Measurements from ENCODE around the gene DUSP5. TPM values are rescaled to one million over a fixed set of nuclear protein-coding genes. Genes with fewer than 3 reads are reported as not detected.

The DUSP5 gene
- total RNA-seq, 1 experiment from 2014 or later: 14.2 TPM

- peaks cover 29% of the 10 kb centered on the region for H3K4me1 ChIP-seq (replicated peaks; ENCODE audit: insufficient read depth)
- no peaks in the 10 kb centered on the region for H3K27me3 ChIP-seq (ENCODE audit: insufficient read depth, low read depth)
- no peak overlapping the region for H3K4me2 ChIP-seq
- peaks cover 88% of the 10 kb centered on the region for H3F3A ChIP-seq (ENCODE audit: insufficient read depth, low read depth)
- POLR2A ChIA-PET (ENCODE audit: unreplicated experiment): no interaction called here
- H3K9me3 ChIP-seq (ENCODE audit: insufficient read depth, low read depth): no peaks in the 10 kb centered on the region
- BruUV-seq (replicated peaks): no TSS peak
- H3K36me3 ChIP-seq (ENCODE audit: low read depth): peaks cover 95% of the 10 kb centered on the region
- peaks cover 97% of the 10 kb centered on the region for H4K20me1 ChIP-seq (ENCODE audit: insufficient read depth)
- DNase-seq: no peak
- H3K79me2 ChIP-seq (ENCODE audit: low read depth): peaks cover 98% of the 10 kb centered on the region
- TF ChIP-seq EZH2 (IDR thresholded peaks at IDR 0.05; ENCODE audit: low read depth) (no peak), CTCF (conservative IDR thresholded peaks at IDR 0.05) (no peak)
- H2AFZ ChIP-seq: no peak overlapping the region
- no peak overlapping the region for H3K27ac ChIP-seq
- CTCF ChIA-PET: interaction anchor here (0.7 kb wide), 1 partner anchor 41 kb away, joined by 3 read pairs; no protein-coding TSS in a partner anchor
- H3K4me3 ChIP-seq: no peak overlapping the region
- intact Hi-C loops (cut with micrococcal nuclease; ENCODE audit: unreplicated experiment): no loop called here
- H3K9me2 ChIP-seq (ENCODE audit: insufficient read depth): no peaks in the 10 kb centered on the region
These were observed 8.7 kb downstream of the DUSP5 start for GRCh38 chr10:110506448-110506847.

- H4K20me1 ChIP-seq (ENCODE audit: insufficient read depth): peaks cover 98% of the 10 kb centered on the region
- H3F3A ChIP-seq (ENCODE audit: insufficient read depth, low read depth): peaks cover 92% of the 10 kb centered on the region
- POLR2A ChIA-PET (ENCODE audit: unreplicated experiment): no interaction called here
- BruUV-seq (replicated peaks): no TSS peak
- H3K36me3 ChIP-seq (ENCODE audit: low read depth): peaks cover 97% of the 10 kb centered on the region
- H3K4me2 ChIP-seq: no peak overlapping the region
- CTCF ChIA-PET: interaction anchor here (0.7 kb wide), 1 partner anchor 40 kb away, joined by 3 read pairs; no protein-coding TSS in a partner anchor
- no peaks in the 10 kb centered on the region for H3K9me3 ChIP-seq (ENCODE audit: insufficient read depth, low read depth)
- H2AFZ ChIP-seq: no peak overlapping the region
- no peaks in the 10 kb centered on the region for H3K27me3 ChIP-seq (ENCODE audit: insufficient read depth, low read depth)
- no peaks in the 10 kb centered on the region for H3K9me2 ChIP-seq (ENCODE audit: insufficient read depth)
- TF ChIP-seq EZH2 (IDR thresholded peaks at IDR 0.05; ENCODE audit: low read depth) (no peak), CTCF (conservative IDR thresholded peaks at IDR 0.05) (no peak)
- H3K79me2 ChIP-seq (ENCODE audit: low read depth): peaks cover 98% of the 10 kb centered on the region
- no peak overlapping the region for H3K4me3 ChIP-seq
- no peak for DNase-seq
- H3K27ac ChIP-seq: no peak overlapping the region; the same call in 1 of the 2 replicates
- intact Hi-C loops (cut with micrococcal nuclease; ENCODE audit: unreplicated experiment): no loop called here
- peaks cover 20% of the 10 kb centered on the region for H3K4me1 ChIP-seq (replicated peaks; ENCODE audit: insufficient read depth)
These were observed 9.6 kb downstream of the DUSP5 start for GRCh38 chr10:110507346-110507745.

DNA sequence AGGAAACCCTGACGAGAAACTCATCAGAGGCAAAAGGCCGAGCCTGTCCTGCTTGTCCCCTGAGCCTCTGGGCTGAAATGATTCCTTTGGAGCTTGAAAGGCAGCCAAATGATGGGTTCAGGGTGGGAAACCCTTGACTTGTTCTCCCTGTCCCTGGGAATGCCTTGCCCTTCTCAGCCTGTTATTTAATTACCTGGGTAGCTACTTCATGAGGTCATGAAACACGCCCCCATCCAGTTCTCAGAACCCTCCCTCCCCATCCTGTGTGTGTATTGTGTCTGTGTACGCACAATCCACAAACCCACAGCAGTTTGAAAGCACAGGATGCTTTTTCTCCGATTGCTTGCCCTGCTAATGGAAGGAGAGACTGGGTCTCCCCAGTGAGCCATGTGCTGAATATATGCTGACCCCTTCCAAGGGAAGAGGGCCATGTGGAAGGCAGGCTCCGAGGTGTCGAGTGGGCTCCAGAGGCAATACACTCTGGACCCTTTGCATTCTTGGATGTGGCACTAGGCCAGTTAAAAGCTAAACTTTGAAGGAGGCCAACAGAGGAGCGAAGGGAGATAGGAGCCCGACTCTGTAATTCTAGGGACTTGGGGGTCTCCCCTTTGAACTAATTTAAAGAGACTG is 10.6 kb downstream of the DUSP5 start:
- TF ChIP-seq CTCF (conservative IDR thresholded peaks at IDR 0.05) (no peak), EZH2 (IDR thresholded peaks at IDR 0.05; ENCODE audit: low read depth) (no peak)
- BruUV-seq (replicated peaks): no TSS peak
- H3K9me3 ChIP-seq (ENCODE audit: insufficient read depth, low read depth): no peaks in the 10 kb centered on the region
- H3K27ac ChIP-seq: 0 out of 2 replicates have a peak overlapping the region, but pooled peaks have one; percentile 3
- H3K36me3 ChIP-seq (ENCODE audit: low read depth): peaks cover 91% of the 10 kb centered on the region
- ChIA-PET CTCF (interaction anchor here (0.7 kb wide), 1 partner anchor 117 kb away, joined by 4 read pairs; no protein-coding TSS in a partner anchor), POLR2A (ENCODE audit: unreplicated experiment) (no interaction called here)
- no peaks in the 10 kb centered on the region for H3K27me3 ChIP-seq (ENCODE audit: insufficient read depth, low read depth)
- peaks cover 11% of the 10 kb centered on the region for H3K4me1 ChIP-seq (replicated peaks; ENCODE audit: insufficient read depth)
- no peak for DNase-seq
- no peak overlapping the region for H3K4me2 ChIP-seq
- no peak overlapping the region for H3K4me3 ChIP-seq
- no peak overlapping the region for H2AFZ ChIP-seq
- intact Hi-C loops (cut with micrococcal nuclease; ENCODE audit: unreplicated experiment): no loop called here
- H3K79me2 ChIP-seq (ENCODE audit: low read depth): peaks cover 94% of the 10 kb centered on the region
- H3K9me2 ChIP-seq (ENCODE audit: insufficient read depth): no peaks in the 10 kb centered on the region
- H4K20me1 ChIP-seq (ENCODE audit: insufficient read depth): peaks cover 97% of the 10 kb centered on the region
- H3F3A ChIP-seq (ENCODE audit: insufficient read depth, low read depth): peaks cover 90% of the 10 kb centered on the region

All from PC-9 (cell line).